IMR-90 (cell line): ENCODE measurements around the gene SMARCA4. TPM values are rescaled to one million over a fixed set of nuclear protein-coding genes. Genes with fewer than 3 reads are reported as not detected.

Source experiments
- ATAC-seq: fragments of 200-7000 bp; cut with Tn5 transposase; 2 replicates; pipeline ENCODE4 v1.9.1; 2020; ENCODE audit warnings: low read depth, mild to moderate bottlenecking, moderate library complexity
- BruUV-seq: library from RNA; stranded (reverse); fragments of 400-500 nt; replicated peaks from 2 replicates; lab custom pipeline; 2021; lab: Mats Ljungman, UMichigan
- CTCF ChIA-PET: fragments of 300-600 bp; formaldehyde crosslinking; extraction: SDS; loops from one replicate; lab custom pipeline; 2021; ENCODE audit warnings: antibody characterized with exemption; lab: Yijun Ruan, JAX
- POLR2A ChIA-PET: fragments of 300-600 bp; sonication (Branson Sonifier 250); formaldehyde crosslinking; loops from one replicate; lab custom pipeline; 2022; ENCODE audit warnings: antibody characterized with exemption; ENCODE audit not compliant: unreplicated experiment; lab: Charles Lee
- DNase-seq: peaks from one replicate; pipeline ENCODE4 v3.0.0; 2013
- H2AFZ ChIP-seq: replicated peaks from 2 replicates; pipeline ENCODE3; 2013; ENCODE audit warnings: low read length, mild to moderate bottlenecking; ENCODE audit not compliant: poor library complexity
- H2AK5ac ChIP-seq: 2 replicates; pipeline ENCODE4 v1.6.1; 2013; ENCODE audit warnings: low read depth, low read length, inconsistent platforms
- H2AK9ac ChIP-seq: replicated peaks from 2 replicates; pipeline ENCODE3; 2013; ENCODE audit warnings: mild to moderate bottlenecking, low read depth, low read length, moderate library complexity; ENCODE audit not compliant: poor library complexity
- H2BK120ac ChIP-seq: 2 replicates; pipeline ENCODE4 v1.6.1; 2013; ENCODE audit warnings: low read depth, low read length, inconsistent platforms
- H2BK15ac ChIP-seq: 3 replicates; pipeline ENCODE4 v1.6.1; 2013; ENCODE audit warnings: low read depth, low read length, inconsistent platforms
- H2BK20ac ChIP-seq: 2 replicates; pipeline ENCODE4 v1.6.1; 2013; ENCODE audit warnings: low read depth, mild to moderate bottlenecking, inconsistent platforms, low read length, moderate library complexity
- H2BK5ac ChIP-seq: 2 replicates; pipeline ENCODE4 v1.6.1; 2013; ENCODE audit warnings: mild to moderate bottlenecking, low read depth, low read length, inconsistent platforms; ENCODE audit not compliant: poor library complexity, severe bottlenecking
- H3K14ac ChIP-seq: replicated peaks from 2 replicates; pipeline ENCODE4 v1.6.1; 2013; ENCODE audit warnings: low read depth, low read length, inconsistent platforms
- H3K18ac ChIP-seq: 2 replicates; pipeline ENCODE4 v1.6.1; 2013; ENCODE audit warnings: low read depth, low read length, control low read depth
- H3K23ac ChIP-seq: 2 replicates; pipeline ENCODE4 v1.6.1; 2013; ENCODE audit warnings: low read depth, low read length, inconsistent platforms
- H3K27ac ChIP-seq: 2 replicates; pipeline ENCODE4 v1.5.1; 2013; ENCODE audit warnings: mild to moderate bottlenecking, control low read depth, low read length; ENCODE audit not compliant: insufficient read depth
- H3K27me3 ChIP-seq: 2 replicates; pipeline ENCODE4 v1.6.1; 2013; ENCODE audit warnings: low read length; ENCODE audit not compliant: control insufficient read depth, insufficient read depth
- H3K36me3 ChIP-seq: 2 replicates; pipeline ENCODE4 v1.6.1; 2013; ENCODE audit warnings: low read length, mixed read lengths; ENCODE audit not compliant: control insufficient read depth, insufficient read depth
- H3K4ac ChIP-seq: 2 replicates; pipeline ENCODE4 v1.6.1; 2013; ENCODE audit warnings: low read depth, low read length, inconsistent platforms
- H3K4me1 ChIP-seq: 2 replicates; pipeline ENCODE4 v1.6.1; 2013; ENCODE audit warnings: low read length, mixed read lengths; ENCODE audit not compliant: control insufficient read depth, insufficient read depth
- H3K4me2 ChIP-seq: 2 replicates; pipeline ENCODE4 v1.6.1; 2013; ENCODE audit warnings: low read depth, mild to moderate bottlenecking, control low read depth, low read length, moderate library complexity
- H3K4me3 ChIP-seq: 2 replicates; pipeline ENCODE4 v1.5.1; 2013; ENCODE audit warnings: low read depth, mild to moderate bottlenecking, control low read depth, low read length, moderate library complexity; ENCODE audit not compliant: insufficient read depth
- H3K56ac ChIP-seq: 2 replicates; pipeline ENCODE4 v1.6.1; 2013; ENCODE audit warnings: low read length, inconsistent platforms; ENCODE audit not compliant: insufficient read depth; ENCODE audit errors: extremely low read depth
- H3K79me1 ChIP-seq, 2 experiments: 2 replicates each; pipeline ENCODE4 v1.6.1; 2013; ENCODE audit warnings: low read length in 2 of 2, inconsistent platforms in 1 of 2, low read depth in 1 of 2
- H3K9ac ChIP-seq: 2 replicates; pipeline ENCODE4 v1.6.1; 2013; ENCODE audit warnings: low read depth, low read length, control low read depth
- H3K9me1 ChIP-seq: 2 replicates; pipeline ENCODE4 v1.6.1; 2013; ENCODE audit warnings: low read length, inconsistent platforms; ENCODE audit not compliant: insufficient read depth
- H3K9me3 ChIP-seq: 2 replicates; pipeline ENCODE4 v1.6.1; 2013; ENCODE audit warnings: low read length; ENCODE audit not compliant: control insufficient read depth, insufficient read depth
- H4K20me1 ChIP-seq: 2 replicates; pipeline ENCODE4 v1.6.1; 2013; ENCODE audit warnings: low read length, inconsistent platforms; ENCODE audit not compliant: insufficient read depth
- H4K5ac ChIP-seq: 2 replicates; pipeline ENCODE4 v1.6.1; 2013; ENCODE audit warnings: mild to moderate bottlenecking, low read depth, low read length, control low read depth
- H4K8ac ChIP-seq, 2 experiments: 2 replicates each; pipeline ENCODE4 v1.6.1; 2013; ENCODE audit warnings: low read depth in 2 of 2, low read length in 2 of 2, control low read depth in 1 of 2, inconsistent platforms in 1 of 2
- H4K91ac ChIP-seq: 2 replicates; pipeline ENCODE4 v1.6.1; 2013; ENCODE audit warnings: low read depth, low read length, inconsistent platforms; ENCODE audit not compliant: insufficient read depth
- CHD1 ChIP-seq: IDR thresholded peaks from 2 replicates; pipeline ENCODE4 v1.6.1; 2012; ENCODE audit warnings: low read depth, low read length, improper control_type of control experiment
- ELK1 ChIP-seq: fragments of 150-350 bp; IDR thresholded peaks from 2 replicates; pipeline ENCODE4 v1.6.1; 2016; ENCODE audit warnings: low read depth, mild to moderate bottlenecking, low read length, moderate library complexity, borderline replicate concordance
- MAFK ChIP-seq: IDR thresholded peaks from 2 replicates; pipeline ENCODE4 v1.6.1; 2012; ENCODE audit warnings: low read depth, low read length, improper control_type of control experiment
- NFE2L2 ChIP-seq: fragments of 150-350 bp; IDR thresholded peaks from 2 replicates; pipeline ENCODE4 v1.6.1; 2016; ENCODE audit warnings: low read depth, mild to moderate bottlenecking, low read length
- whole genome bisulfite sequencing, 2 experiments: methylation state at CpG; one replicate each; pipeline versions ENCODE4 v1.1.5 to v1.1.7; 2013; ENCODE audit warnings: missing lambda C conversion rate in 2 of 2; ENCODE audit not compliant: insufficient read length in 1 of 2; ENCODE audit errors: extremely low coverage in 2 of 2; 5-methylcytosine and 5-hydroxymethylcytosine counted together
- dilution Hi-C: fragments of 300-500 bp; cut with HindIII; formaldehyde crosslinking; loops from one replicate; pipeline ENCODE4 v1.14.3; 2018; ENCODE audit warnings: low sequenced_read_pairs; ENCODE audit not compliant: unreplicated experiment
- in situ Hi-C: fragments of 300-500 bp; cut with MboI; formaldehyde crosslinking; loops from 3 replicates; pipeline ENCODE4 v1.14.3; 2019; ENCODE audit warnings: low sequenced_read_pairs, inconsistent platforms, mixed read lengths
- intact Hi-C: fragments of 100-400 bp; cut with micrococcal nuclease; formaldehyde crosslinking; loops from 2 replicates; pipeline ENCODE4 v1.10.0; 2022
- polyA plus RNA-seq, 3 experiments: library from polyadenylated mRNA; depleted of rRNA; stranded (reverse); fragments of >200 nt; gene quantifications; 2 replicates each; pipeline ENCODE4 v1.2.3, GENCODE V29; 2012; ENCODE audit warnings: low replicate concordance in 1 of 3
- total RNA-seq: library from RNA; depleted of rRNA; stranded (reverse); fragments of >200 nt; gene quantifications from 2 replicates; pipeline ENCODE4 v1.2.3, GENCODE V29; 2012
- TF ChIP-seq, protein P1 (sequence below): fragments of 150-350 bp; IDR thresholded peaks from 2 replicates; pipeline ENCODE4 v1.6.1; 2017; ENCODE audit warnings: mild to moderate bottlenecking, antibody characterized with exemption, low read length, low read depth
- TF ChIP-seq, protein P2 (sequence below): conservative IDR thresholded peaks from 2 replicates; pipeline ENCODE4 v1.5.1; 2012; ENCODE audit warnings: mild to moderate bottlenecking, low read depth, low read length, improper control_type of control experiment

The SMARCA4 gene
- total and polyA plus RNA-seq, 2 of the 4 experiments (the other 2 are of a cell fraction): 41.4 to 85.6 TPM

DNA sequence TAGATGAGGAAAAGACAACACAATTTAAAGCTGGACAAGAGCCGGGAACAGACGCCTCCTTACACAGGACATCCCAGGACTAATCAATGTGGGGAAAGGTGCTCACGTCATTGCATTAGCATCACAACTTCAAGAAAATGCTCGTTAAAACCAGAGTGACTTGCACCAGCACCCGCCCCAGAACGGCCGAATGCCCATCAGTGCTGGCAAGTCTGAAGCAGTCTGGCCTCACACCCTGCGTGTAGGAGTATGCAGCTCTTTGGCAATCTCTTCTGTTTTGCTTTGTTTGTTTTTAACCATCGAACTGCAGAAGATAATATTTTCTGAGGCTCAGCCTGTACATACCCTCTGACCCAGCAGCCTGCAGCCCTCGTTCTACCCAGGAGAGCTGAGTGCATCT lies 83.6 kb downstream of the SMARCA4 start:
- no peaks in the 10 kb centered on the region; the same call in 1 of the 2 replicates for H4K20me1 ChIP-seq
- no peak overlapping the region for H3K56ac ChIP-seq
- no peak overlapping the region for H4K5ac ChIP-seq
- H3K4me1 ChIP-seq: no peaks in the 10 kb centered on the region
- H2BK120ac ChIP-seq: no peak overlapping the region
- no peak overlapping the region for H4K91ac ChIP-seq
- 95% methylated on average over 6 of the region's 10 CpGs; no CpG with 5 or more reads in 1 of the 2 experiments for WGBS, 2 experiments
- no peak overlapping the region for H2BK20ac ChIP-seq
- H3K27me3 ChIP-seq: no peaks in the 10 kb centered on the region
- peaks cover 59% of the 10 kb centered on the region for H3K36me3 ChIP-seq
- H2AK5ac ChIP-seq: no peak overlapping the region
- H3K18ac ChIP-seq: no peak overlapping the region
- no peak overlapping the region for H3K4me2 ChIP-seq
- H4K8ac ChIP-seq: no peak overlapping the region
- no peak overlapping the region for H3K4me3 ChIP-seq
- peaks cover 22 to 45% of the 10 kb centered on the region in 2 experiments for H3K79me1 ChIP-seq
- no peak overlapping the region for H2AK9ac ChIP-seq
- ATAC-seq: no peak
- intact Hi-C loops (no loop called here), dilution Hi-C loops (no loop called here), in situ Hi-C loops (no loop called here)
- ChIA-PET POLR2A (no interaction called here), CTCF (interaction anchor here (0.7 kb wide), 1 partner anchor 50 kb away, joined by 3 read pairs; no protein-coding TSS in a partner anchor)
- H2BK5ac ChIP-seq: no peak overlapping the region
- TF ChIP-seq, protein P1, sequence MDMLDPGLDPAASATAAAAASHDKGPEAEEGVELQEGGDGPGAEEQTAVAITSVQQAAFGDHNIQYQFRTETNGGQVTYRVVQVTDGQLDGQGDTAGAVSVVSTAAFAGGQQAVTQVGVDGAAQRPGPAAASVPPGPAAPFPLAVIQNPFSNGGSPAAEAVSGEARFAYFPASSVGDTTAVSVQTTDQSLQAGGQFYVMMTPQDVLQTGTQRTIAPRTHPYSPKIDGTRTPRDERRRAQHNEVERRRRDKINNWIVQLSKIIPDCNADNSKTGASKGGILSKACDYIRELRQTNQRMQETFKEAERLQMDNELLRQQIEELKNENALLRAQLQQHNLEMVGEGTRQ: no peak
- TF ChIP-seq CHD1 (no peak), MAFK (no peak), ELK1 (no peak), NFE2L2 (no peak)
- TF ChIP-seq, protein P2, sequence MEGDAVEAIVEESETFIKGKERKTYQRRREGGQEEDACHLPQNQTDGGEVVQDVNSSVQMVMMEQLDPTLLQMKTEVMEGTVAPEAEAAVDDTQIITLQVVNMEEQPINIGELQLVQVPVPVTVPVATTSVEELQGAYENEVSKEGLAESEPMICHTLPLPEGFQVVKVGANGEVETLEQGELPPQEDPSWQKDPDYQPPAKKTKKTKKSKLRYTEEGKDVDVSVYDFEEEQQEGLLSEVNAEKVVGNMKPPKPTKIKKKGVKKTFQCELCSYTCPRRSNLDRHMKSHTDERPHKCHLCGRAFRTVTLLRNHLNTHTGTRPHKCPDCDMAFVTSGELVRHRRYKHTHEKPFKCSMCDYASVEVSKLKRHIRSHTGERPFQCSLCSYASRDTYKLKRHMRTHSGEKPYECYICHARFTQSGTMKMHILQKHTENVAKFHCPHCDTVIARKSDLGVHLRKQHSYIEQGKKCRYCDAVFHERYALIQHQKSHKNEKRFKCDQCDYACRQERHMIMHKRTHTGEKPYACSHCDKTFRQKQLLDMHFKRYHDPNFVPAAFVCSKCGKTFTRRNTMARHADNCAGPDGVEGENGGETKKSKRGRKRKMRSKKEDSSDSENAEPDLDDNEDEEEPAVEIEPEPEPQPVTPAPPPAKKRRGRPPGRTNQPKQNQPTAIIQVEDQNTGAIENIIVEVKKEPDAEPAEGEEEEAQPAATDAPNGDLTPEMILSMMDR: no peak
- no peak overlapping the region for H3K14ac ChIP-seq
- no peak overlapping the region for H2BK15ac ChIP-seq
- DNase-seq: no peak
- no peak overlapping the region for H2AFZ ChIP-seq
- H3K4ac ChIP-seq: no peak overlapping the region
- no TSS peak for BruUV-seq
- H3K9me3 ChIP-seq: no peaks in the 10 kb centered on the region
- no peaks in the 10 kb centered on the region for H3K9me1 ChIP-seq
- no peak overlapping the region for H3K23ac ChIP-seq
- no peak overlapping the region for H3K9ac ChIP-seq
- no peak overlapping the region for H3K27ac ChIP-seq
